ENCODE results near the gene HIVEP1.
"Not testable (repeated sequence)": the region's sequence is repeated elsewhere in the genome, so short reads cannot be mapped to it uniquely, and the experiment has no call there.

HIVEP1 gene

DNA sequence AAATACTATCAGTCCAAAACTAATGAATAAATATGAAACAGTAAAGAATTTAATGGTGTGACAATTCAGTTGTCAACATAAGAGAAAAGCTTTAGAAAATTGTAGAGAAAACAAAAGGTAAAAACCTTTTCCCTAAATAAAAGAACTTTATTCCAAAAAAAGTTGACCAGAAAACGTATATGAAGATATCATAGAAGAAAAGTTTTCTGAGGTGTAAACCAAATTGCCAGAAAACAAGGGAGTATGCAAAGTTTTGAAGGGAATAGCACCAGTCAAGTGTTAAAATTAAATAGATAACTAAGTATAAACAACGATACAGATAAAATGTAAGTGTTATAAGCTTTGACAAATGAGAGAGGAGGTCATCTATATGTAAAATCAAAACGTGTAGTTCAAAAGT is 104.9 kb downstream of the HIVEP1 start:
- DNase-seq (ENCODE audit: low spot score): no peak

DNA sequence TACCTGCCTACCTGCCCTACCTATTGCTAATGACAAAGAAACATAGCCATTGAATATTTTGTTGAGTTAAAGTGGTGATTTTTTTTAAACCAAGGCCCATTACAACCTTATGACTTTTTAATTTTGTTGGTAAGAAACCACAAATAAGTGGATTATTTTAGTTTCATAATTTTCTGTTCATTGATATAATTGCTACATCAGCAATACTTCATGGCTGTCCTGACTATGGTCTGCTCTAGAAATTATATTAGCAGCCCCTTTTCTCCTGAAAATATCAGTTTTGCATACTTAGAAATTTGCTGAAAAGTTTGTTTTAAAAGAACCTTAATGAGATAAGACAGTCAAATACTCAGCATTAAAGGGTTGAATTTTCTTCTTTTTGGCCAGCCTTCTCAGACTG is 106.5 kb downstream of the HIVEP1 start:
- DNase-seq (ENCODE audit: low spot score): no peak

DNA sequence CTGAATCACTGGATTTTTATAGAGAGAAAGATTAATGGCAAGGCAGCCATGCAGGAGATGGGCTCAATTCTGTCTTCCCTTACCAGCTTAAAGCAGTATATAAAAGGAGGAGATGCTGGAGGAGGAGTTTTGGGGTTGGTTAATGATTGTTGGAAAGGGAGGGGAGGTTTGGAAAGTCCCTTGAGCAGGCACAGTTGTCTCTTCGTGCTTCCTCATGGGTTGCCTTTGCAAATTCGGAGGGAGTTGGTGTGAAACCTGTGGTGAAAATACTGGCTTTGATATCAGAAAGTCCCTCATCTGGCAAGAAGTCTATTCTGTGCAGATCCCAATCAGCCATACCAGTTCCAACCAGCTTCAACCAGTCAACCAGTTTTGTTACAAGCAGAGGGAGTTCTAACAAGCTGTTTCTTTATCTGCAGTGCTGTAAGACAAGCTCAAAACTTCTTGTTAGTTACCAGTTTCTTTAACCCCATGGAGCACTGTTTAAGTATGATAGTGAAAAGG is 107.0 kb downstream of the HIVEP1 start:
- peak; percentile 71 for DNase-seq (ENCODE audit: low spot score)

DNA sequence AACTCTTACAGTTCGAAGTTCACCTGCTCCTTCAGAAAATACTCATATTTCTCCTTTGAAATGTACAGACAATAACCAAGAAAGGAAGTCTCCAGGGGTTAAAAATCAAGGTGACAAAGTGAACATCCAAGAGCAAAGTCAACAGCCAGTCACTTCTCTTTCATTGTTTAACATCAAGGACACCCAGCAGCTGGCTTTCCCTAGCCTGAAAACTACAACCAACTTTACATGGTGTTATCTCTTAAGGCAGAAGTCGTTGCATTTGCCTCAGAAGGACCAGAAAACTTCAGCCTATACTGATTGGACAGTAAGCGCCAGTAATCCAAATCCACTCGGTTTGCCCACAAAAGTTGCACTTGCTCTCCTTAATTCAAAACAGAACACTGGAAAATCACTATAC is 113.3 kb downstream of the HIVEP1 start:
- DNase-seq (ENCODE audit: low spot score): no peak

DNA sequence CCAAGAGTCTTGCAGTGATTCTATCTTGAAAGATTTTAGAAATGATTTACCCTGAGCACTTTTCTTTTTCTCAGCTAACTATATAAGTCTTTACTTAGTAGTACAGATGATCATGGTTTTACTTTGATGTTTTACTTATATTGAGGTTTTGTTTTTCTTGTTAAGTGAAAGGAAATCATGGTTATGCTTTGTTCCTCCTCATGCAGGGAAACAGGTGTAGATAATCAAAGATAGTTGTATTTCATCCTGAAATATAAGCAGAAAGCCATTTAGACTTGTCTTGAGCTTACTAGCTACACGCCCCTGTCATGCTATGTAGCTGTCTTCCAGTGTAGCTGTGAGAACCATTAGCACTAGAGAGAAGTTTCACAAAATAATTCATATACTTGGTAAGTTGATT is 113.9 kb downstream of the HIVEP1 start:
- DNase-seq (ENCODE audit: low spot score): no peak

DNA sequence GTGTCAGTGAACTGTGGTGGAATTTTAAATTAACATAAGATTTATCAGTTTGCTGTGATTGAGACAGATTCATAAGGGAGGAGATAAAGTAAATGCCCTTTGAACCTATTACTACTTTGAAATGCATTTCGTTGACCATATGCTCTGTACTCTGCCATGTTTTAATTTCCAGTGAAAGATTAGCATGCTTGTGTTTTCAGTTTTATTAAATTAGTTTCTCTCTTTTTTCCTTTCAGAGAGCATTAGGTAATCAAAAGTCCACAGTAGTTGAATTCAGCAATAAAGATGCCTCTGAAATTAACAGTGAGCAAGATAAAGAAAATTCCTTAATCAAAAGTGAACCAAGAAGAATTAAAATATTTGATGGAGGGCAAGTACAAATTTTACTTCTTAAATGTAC is 117.4 kb downstream of the HIVEP1 start:
- DNase-seq (ENCODE audit: low spot score): no peak

DNA sequence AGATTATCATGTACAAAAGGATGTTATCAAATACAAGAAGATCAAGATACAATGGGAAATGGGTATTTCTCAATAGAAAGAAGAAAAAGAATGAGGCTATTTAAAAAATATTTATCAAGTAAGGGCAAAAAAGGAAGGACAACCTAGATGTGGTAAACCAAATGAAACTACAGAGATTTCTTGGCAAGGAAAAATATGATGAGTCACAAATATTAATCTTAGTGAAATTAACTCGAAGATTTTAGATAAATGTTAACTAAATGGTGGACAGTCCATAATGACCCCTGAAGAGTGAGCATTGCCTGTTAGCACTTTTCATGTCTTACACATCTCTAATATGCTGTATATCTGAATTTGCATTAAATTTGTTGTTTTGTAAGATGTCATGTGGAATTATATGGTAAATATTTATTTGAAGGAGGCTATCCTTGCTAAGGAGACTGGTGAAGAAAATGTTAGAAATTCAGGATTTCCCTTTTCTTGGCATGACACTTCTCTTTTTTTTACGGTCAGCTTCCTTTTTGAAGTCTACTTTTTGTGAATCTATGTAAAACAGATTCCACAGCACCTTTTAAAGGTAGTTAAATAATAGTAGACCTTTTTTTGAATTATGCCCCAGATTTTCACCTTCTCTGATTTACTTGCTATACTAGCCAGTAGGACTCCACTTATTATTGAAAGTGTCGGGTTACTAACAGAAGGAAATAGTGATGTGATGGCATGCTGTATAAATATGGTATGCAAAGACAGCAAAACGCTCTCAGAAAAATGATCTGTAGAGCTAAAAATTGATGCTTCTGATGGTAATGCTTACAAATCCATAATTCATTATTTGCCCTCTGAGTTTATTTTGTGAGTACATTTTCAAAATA is 120.5 kb downstream of the HIVEP1 start:
- DNase-seq (ENCODE audit: low spot score): no peak

DNA sequence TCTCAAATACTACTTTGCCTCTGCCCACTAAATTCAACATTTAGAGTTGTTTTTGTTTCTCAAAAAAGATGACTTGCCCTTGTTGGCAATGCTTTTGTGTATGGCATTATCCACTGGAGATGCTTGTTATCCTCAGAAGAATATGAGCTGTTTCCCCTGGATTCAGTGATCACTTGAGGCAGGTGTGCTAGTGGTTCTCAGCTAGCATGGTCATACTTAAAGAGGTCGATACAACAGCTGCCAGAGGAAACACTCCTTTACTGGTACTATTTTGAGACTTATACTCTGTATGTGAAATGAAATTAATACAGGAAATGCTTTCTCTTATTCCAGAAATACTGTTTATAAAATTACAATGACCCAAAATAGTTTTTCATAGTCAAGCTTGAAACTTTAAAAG is 122.5 kb downstream of the HIVEP1 start:
- no peak for DNase-seq (ENCODE audit: low spot score)

DNA sequence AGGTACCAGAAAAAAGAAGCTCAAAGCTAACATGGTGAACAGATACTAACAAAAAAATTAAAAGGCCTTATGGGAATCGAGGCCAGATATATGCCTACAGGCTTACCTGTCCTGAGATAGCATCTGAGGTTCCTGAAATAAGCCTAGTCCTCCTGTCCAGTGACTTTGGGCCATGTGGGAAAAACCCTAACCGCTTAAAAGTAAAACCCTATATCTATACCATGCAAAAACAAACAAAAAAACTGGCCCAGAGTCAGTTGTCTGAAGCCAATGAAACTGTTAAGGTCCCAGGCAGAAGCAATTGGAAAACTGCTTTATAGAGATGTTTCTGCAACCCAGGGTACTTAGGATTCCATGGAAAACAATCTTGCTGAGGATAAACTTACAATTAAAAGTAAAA is 122.9 kb downstream of the HIVEP1 start:
- DNase-seq (ENCODE audit: low spot score): no peak

DNA sequence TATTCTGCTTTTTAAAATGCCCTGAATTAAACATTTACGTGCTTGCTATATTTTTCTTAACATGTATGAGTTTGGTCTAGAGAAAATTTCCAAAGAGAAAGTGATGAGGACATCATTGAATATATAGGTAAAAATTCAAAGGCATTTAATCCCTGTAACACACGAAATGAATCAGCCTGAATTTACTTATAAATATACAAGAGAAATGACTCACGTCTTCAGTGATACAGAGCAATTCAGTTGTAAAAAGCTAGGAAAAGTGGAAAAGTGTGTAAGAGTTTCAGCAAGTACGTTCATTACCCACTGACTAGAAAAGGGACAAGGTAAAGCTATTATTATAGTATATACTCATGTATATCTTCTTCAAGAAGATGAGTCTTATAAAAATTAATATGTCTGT is 124.8 kb downstream of the HIVEP1 start:
- DNase-seq (ENCODE audit: low spot score): no peak

DNA sequence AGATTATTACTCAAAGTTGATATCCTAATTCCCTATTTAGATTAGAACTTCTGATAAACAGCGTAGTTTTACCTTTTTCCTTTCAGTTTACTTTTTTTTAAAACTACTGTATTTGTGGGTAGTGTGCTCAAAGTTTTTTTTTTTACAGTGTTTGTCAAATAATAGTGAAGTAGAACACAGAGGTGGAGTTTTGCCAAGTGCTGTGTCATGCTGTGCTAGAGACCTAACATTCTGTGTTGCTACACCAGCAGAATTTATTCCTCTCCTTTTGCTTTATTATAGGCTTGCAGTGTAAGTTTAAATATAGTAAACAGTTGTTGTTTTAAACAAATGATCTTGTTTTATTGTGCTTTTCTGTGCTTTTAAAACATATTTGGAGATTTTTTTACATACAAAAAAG is 125.4 kb downstream of the HIVEP1 start:
- no peak for DNase-seq (ENCODE audit: low spot score)

DNA sequence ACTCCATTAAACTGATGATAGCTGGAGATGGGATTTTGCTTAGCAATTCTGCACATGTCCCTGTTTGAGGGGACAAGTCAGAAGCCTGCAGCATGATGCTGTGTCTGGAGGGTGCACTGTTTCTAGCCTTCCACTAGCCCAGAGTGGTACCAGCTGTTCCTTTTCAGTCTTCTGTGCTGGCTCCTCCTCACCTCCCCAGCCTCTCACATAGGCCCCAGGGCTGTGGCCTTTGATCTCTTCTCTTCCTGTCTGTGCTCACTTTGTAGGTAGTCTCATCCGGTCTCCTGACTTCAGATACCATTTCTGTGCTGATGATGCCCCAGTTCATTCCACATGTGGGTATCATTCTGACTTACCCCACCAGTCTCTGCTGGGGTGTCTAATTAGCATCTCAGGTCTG is 126.3 kb downstream of the HIVEP1 start:
- peak; percentile 37 for DNase-seq (ENCODE audit: low spot score)

DNA sequence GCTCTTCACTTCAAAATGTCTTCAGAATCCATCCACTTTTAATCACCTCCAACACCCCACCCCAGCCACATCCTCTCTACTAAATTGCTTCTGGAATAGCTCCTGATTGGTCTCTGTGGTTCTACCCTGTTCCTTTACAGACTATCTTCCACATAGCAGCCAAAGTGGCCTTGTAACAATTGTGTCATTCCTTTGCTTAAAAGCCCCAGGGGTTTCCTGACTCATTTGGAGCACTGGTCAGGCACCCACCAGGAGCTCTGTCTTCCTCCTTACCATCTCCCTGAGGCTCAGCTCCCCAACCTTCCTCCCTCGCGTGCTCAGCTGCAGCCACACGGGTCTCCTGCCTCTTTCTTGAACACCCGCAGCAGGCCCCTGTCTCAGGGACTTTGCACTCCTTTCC is 126.8 kb downstream of the HIVEP1 start:
- DNase-seq (ENCODE audit: low spot score): no peak

DNA sequence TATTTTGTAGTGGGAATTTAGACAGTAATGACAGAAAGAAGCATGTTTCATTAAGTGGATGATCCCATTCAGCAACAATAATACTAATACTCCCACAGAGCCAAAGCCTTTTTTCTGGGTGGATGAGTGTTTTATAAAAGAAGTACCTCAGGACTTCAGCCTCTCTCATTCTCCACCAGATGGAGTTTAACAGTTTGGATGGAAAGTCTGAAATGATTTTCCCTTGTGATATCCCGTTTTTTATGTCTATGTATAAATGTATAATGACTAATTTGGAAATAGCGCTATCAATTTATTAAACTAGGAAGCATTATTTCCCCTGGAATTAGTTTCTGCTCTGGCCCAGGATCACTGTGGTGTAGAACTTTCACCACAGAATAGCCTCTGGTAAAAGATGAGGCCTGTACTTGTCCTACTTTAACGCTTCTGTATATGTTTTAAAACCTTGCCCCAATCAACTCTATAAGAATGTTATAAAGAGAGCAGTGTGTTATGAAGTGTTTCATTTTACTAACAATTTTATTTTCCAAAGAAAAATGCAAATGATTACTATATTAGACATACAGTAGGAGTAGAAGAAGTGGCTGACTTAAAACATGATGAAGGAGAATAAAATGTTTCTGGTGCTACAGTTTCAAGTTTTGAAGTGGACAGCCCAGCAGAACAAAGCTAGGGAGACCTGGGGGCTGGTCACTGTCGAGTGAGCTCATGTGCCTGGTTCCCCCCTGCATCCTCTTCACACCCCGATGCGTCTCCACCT is 135.6 kb downstream of the HIVEP1 start:
- no peak for DNase-seq (ENCODE audit: low spot score)

DNA sequence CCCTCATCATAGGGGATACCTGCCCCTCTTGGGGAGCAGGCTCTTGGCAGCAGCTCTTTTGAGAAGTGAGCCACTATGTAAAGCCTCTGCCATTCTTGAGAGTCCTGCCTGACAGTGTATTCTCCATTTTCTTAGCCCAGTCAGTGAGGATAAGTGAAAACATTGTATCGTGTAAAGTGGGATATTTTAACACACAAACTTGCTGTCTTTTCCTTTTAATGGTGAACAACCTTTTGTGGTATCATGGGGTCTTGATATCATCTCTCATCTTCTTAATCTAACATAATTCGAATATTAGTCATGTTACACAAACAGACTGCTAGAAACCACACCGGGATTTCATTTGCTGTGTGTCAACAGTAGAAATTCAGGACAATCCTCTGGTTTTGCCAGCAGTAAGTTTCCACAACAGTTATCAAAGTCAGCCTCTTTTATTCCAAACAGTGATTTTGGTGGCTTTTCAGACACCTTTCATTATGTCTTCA is 136.2 kb downstream of the HIVEP1 start:
- no peak for DNase-seq (ENCODE audit: low spot score)

DNA sequence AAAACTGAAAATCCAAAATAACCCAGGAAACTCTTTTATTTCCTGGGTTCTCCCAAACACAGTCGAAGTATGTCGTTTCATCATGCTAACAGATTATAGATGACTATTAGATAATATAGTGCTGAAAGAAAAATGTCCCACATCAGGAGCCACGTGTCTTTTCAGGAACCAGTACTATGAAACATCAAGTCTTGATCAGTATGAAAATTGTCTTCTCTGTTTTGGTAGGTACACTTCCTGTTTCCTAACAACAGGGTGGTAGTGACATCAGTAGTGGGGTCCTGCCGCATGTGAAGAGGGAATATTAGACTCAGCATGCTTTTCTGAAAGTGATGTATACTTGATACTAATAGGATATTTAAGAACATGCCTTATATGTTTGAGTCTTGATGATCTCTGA is 136.7 kb downstream of the HIVEP1 start:
- DNase-seq (ENCODE audit: low spot score): no peak

DNA sequence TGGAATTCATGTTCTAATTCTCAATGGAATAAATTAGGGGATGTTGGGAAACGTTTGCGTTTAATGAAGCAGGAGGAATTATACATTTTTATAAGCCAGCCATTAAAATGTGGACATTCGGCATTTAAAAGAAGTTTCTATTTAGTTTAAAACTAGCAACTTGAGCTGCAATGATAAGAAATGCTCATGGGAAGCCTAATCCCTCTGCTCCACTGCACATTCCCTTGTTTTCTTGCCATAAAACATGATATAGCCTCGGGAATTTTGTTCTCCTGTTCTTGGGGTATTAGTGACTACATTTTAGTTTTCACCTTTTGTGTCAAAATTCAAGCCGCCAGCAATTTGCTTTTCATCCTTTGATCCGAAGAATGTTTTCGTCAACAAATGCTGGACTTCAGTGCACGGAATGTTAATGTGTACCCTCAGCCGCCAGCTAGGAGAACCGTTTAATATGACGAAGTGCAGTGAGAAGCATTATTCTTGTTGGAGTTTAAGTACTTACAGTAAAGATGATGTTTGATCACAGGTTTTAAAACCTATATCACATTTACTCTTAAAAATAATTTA is 137.9 kb downstream of the HIVEP1 start:
- DNase-seq (ENCODE audit: low spot score): no peak

DNA sequence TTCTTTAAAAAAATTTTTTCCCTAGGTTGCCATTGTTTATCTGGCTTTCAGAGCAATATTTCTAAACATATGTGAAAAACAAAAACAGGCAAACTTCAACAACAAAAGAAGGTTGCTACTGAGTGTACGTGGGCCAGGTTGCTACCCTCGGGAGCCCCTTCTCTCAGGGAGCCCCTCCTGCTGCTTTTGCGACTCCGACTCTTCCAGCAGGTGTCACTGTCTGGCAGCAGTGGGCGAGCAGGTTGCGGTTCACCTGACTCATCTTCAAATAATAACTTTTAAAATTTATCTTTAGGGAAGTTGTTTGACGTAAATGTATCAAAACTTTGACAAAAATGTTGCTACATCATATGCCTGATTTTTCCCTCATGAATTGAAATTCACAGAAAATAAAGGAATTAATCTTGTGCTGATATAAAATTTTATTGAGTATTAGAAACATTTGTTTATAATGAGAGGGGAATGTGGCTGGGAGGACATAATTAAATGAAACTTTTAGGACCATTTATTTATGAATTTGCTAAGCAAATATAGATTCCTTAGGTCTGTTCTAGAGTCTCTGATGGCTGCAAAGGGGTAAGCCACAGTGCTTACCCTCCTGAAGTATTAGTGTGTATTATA is 138.8 kb downstream of the HIVEP1 start:
- DNase-seq (ENCODE audit: low spot score): peak; percentile 43

DNA sequence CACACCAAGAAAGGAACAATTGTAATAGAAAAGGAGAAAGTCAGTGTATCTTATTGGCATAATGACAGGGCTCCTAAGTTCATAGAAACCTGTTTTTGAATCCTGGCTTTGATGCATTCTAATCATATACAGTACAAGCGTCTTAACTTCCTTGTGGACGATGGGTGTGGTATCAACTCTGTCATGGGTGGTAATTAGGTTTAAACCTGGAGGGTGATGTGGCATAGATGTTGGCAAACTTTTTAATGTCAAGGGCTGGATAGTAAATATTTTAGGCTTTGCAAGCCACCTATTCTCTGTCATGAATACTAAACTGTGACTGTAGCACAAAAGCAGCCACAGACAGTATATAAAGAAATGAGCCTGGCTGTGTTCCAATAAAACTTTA is 139.3 kb downstream of the HIVEP1 start:
- no peak for DNase-seq (ENCODE audit: low spot score)

DNA sequence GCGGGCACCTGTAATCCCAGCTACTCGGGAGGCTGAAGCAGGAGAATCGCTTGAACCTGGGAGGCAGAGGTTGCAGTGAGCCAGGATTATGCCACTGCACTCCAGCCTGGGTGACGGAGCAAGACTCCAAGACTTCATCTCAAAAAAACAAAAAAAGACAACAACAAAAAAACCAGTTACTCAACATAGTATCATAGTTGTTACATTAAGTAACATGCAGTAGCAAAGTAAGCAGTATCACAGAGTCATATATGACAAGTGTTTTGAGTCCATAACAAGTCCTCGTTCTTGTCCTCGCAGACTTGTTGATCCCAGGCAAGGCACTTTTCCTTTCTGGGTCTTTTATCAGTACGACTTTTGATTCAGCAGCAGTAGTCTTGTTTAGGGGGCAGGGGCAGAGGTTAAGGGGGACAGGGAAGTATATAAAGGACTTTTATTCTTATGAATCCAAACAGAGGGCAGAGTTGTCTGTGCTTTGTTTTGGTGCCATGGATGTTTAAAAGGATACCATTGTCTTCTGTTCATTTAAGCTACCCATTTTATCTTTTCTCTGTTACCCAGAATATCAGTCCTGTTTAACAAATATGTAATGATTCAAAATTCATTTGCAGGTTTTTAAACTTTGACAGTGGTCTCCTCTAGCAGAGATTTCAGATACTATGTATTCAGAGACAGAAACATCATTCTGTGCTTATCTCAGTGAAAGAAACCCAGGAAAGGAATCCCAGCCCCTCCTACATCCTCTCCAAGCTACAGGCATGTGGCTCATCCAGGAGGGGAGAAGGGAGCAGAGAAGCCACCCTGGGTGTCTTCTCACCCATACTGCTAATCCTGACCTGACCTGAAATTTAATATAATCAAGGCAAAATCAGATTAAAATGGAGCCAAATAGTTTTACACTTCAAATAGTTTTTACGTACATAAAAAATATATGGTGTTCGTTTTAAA is 140.2 kb downstream of the HIVEP1 start:
- no peak for DNase-seq (ENCODE audit: low spot score)

DNA sequence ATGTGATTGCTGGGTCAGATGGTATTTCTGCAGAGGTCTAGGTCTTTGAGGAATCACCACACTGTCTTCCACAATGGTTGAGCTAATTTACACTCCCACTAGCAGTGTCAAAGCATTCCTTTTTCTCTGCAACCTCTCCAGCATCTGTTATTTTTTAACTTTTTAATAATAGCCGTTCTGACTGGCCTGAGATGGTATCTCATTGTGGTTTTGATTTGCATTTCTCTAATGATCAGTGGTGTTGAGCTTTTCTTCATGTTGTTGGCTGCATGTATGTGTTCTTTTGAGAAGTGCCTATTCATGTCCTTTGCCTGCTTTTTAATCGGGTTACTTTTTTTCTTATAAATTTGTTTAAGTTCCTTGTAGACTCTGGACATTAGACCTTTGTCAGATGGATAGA is 143.7 kb downstream of the HIVEP1 start:
- not testable (repeated sequence) for DNase-seq (ENCODE audit: low spot score)
